ENCODE results near the gene SMCO4.

The SMCO4 gene

GRCh38 chr11:93526641-93527583, 16.3 kb downstream of the SMCO4 start:
- no peak for DNase-seq

GRCh38 chr11:93526346-93526633, 16.9 kb downstream of the SMCO4 start:
- no peak for DNase-seq

GRCh38 chr11:93525601-93526345, 17.4 kb downstream of the SMCO4 start:
- no peak for DNase-seq

- no peak for DNase-seq
These were observed 18.3 kb downstream of the SMCO4 start for GRCh38 chr11:93524858-93525257.

- no peak for DNase-seq
These were observed 19.0 kb downstream of the SMCO4 start for GRCh38 chr11:93524173-93524536.

GRCh38 chr11:93520726-93521509, 22.3 kb downstream of the SMCO4 start:
- DNase-seq, result no peak

- DNase-seq, result no peak
These were observed 24.0 kb downstream of the SMCO4 start for GRCh38 chr11:93519179-93519578.

GRCh38 chr11:93518081-93518480, 25.1 kb downstream of the SMCO4 start:
- no peak for DNase-seq

GRCh38 chr11:93517611-93518010, 25.6 kb downstream of the SMCO4 start:
- no peak for DNase-seq

GRCh38 chr11:93517041-93517440, 26.1 kb downstream of the SMCO4 start:
- no peak for DNase-seq

- DNase-seq, result no peak
These were observed 27.7 kb downstream of the SMCO4 start for GRCh38 chr11:93515441-93516025.

- no peak for DNase-seq
These were observed 28.5 kb downstream of the SMCO4 start for GRCh38 chr11:93514712-93515111.

- no peak for DNase-seq
These were observed 29.4 kb downstream of the SMCO4 start for GRCh38 chr11:93513772-93514171.

GRCh38 chr11:93512949-93513667, 30.1 kb downstream of the SMCO4 start:
- DNase-seq, result no peak

GRCh38 chr11:93512073-93512475, 31.1 kb downstream of the SMCO4 start:
- no peak for DNase-seq

- DNase-seq, result no peak
These were observed 32.9 kb downstream of the SMCO4 start for GRCh38 chr11:93510196-93510873.

GRCh38 chr11:93507517-93507916, 35.7 kb downstream of the SMCO4 start:
- no peak for DNase-seq

- no peak for DNase-seq
These were observed 37.5 kb downstream of the SMCO4 start for GRCh38 chr11:93505703-93506102.

GRCh38 chr11:93504110-93505095, 38.8 kb downstream of the SMCO4 start:
- DNase-seq, result no peak

- no peak for DNase-seq
These were observed 41.3 kb downstream of the SMCO4 start for GRCh38 chr11:93501856-93502255.

GRCh38 chr11:93500759-93501158, 42.4 kb downstream of the SMCO4 start:
- DNase-seq, result no peak
